H1 (cell line): ENCODE results near the gene RPN2. TPM values are rescaled to one million over a fixed set of nuclear protein-coding genes. Genes with fewer than 3 reads are reported as not detected.

ENCODE experiments used
- ATF2 ChIP-seq: IDR thresholded peaks from 2 replicates; pipeline ENCODE4 v1.6.1; 2012; ENCODE audit warnings: low read length, inconsistent platforms
- BRCA1 ChIP-seq: IDR thresholded peaks from 2 replicates; pipeline ENCODE4 v1.6.1; 2012; ENCODE audit warnings: low read depth, low read length, improper control_type of control experiment
- polyA plus RNA-seq, 7 experiments: library from polyadenylated mRNA; depleted of rRNA in 3 of 7; stranded (reverse) in 5 of 7; unstranded in 2 of 7; fragments of >200 nt in 5 of 7; fragments of 200-250 nt in 2 of 7; gene quantifications; 1 replicate in 5 of 7; 2 replicates in 1 of 7; 4 replicates in 1 of 7; pipeline versions ENCODE4 v1.2.1 to v1.2.3, GENCODE V29; 2011 to 2013; ENCODE audit warnings: missing spikeins in 2 of 7, mixed read lengths in 2 of 7
- total RNA-seq: library from RNA; stranded (reverse); fragmentation: NEBNext Ultra II Directional; extraction: Animal tissue kit (Norgen Biotek cat#: 25700); gene quantifications from 2 replicates; pipeline ENCODE4 v1.2.1, GENCODE V29; 2021
- TF ChIP-seq, protein P1 (sequence below): IDR thresholded peaks from 2 replicates; pipeline ENCODE4 v1.6.1; 2011; ENCODE audit warnings: low read depth, mild to moderate bottlenecking, low read length; ENCODE audit not compliant: insufficient read depth

Gene RPN2
- total and polyA plus RNA-seq, 2 of the 8 experiments (the other 6 are each of a cell fraction or from before 2014, with no cell fraction given), result 236 to 379 TPM

GRCh38 chr20:37158248-37158647, 20.9 kb upstream of the RPN2 start (continued):
- no peak for TF ChIP-seq ATF2
- TF ChIP-seq BRCA1, result no peak
- TF ChIP-seq, protein P1, sequence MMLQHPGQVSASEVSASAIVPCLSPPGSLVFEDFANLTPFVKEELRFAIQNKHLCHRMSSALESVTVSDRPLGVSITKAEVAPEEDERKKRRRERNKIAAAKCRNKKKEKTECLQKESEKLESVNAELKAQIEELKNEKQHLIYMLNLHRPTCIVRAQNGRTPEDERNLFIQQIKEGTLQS, result no peak
- TF ChIP-seq, all 59 proteins: peak for 0
